ENCODE results near the gene MEX3B. TPM values are rescaled to one million over a fixed set of nuclear protein-coding genes. Genes with fewer than 3 reads are reported as not detected.

MEX3B gene
- total RNA-seq, 1 donor from 2014 or later, result 1.9 TPM

DNA sequence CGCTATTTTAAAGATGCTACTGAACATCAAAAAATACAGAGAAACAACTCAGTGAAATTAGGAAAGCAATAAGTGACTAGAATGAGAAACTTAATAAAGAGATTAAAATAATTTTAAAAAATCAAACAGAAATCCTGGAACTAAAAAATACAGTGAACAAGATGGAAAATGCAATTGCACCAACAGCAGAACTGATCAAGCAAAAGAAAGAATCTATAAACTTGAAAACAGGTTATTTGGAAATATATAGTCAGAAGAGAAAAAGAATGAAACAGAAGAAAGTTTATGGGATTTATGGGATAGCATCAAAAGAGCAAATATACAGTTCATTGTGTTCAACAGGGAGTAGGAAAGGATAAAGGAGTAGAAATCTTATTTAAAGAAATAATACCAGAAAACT lies 53.3 kb downstream of the MEX3B start:
- Histone ChIP-seq H3K4me3 (no peak overlapping the region), H3K27ac (no peak overlapping the region), H3K4me1 (no peaks in the 10 kb centered on the region), H3K27me3 (peaks cover 6% of the 10 kb centered on the region), H3K36me3 (no peaks in the 10 kb centered on the region), H3K9me3 (no peaks in the 10 kb centered on the region)
- TF ChIP-seq, protein P1, sequence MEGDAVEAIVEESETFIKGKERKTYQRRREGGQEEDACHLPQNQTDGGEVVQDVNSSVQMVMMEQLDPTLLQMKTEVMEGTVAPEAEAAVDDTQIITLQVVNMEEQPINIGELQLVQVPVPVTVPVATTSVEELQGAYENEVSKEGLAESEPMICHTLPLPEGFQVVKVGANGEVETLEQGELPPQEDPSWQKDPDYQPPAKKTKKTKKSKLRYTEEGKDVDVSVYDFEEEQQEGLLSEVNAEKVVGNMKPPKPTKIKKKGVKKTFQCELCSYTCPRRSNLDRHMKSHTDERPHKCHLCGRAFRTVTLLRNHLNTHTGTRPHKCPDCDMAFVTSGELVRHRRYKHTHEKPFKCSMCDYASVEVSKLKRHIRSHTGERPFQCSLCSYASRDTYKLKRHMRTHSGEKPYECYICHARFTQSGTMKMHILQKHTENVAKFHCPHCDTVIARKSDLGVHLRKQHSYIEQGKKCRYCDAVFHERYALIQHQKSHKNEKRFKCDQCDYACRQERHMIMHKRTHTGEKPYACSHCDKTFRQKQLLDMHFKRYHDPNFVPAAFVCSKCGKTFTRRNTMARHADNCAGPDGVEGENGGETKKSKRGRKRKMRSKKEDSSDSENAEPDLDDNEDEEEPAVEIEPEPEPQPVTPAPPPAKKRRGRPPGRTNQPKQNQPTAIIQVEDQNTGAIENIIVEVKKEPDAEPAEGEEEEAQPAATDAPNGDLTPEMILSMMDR (IDR thresholded peaks at IDR 0.05), result no peak
- DNase-seq (no peak), ATAC-seq (no peak)
- intact Hi-C loops (cut with DNase I), result no loop called here

Other genes with a start within 250 kb of the MEX3B start
- gene EFL1, start 216.7 kb upstream of the MEX3B start, total RNA-seq, result 13.8 TPM
- 1.7 TPM for gene SAXO2, start 216.8 kb upstream of the MEX3B start, total RNA-seq